ENCODE results near the gene HMG20A. TPM values are rescaled to one million over a fixed set of nuclear protein-coding genes. Genes with fewer than 3 reads are reported as not detected.
"Not testable (repeated sequence)": the region's sequence is repeated elsewhere in the genome, so short reads cannot be mapped to it uniquely, and the experiment has no call there.

The HMG20A gene
- total RNA-seq, 1 donor: 30.8 TPM

DNA sequence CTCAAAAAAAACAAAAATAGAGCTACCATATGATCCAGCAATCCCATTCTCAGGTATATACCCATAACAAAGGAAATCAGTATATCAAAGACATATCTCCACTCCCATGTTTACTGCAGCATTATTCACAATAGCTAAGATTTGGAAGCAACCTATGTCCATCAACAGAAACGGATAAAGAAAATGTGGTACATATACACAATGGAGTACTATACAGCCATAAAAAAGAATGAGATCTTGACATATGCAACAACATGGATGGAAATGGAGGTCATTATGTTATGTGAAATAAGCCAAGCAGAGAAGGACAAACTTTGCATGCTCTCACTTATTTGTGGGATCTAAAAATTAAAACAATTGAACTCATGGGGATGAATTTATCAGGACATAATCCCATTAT lies 20.4 kb upstream of the HMG20A start:
- Histone ChIP-seq H3K79me2 (ENCODE audit: insufficient read depth, low read length) (peaks cover 96% of the 10 kb centered on the region), H3K4me1 (ENCODE audit: insufficient read depth, low read length) (peaks cover 24% of the 10 kb centered on the region), H4K20me1 (ENCODE audit: insufficient read depth, low read length) (peaks cover 67% of the 10 kb centered on the region), H3K27ac (ENCODE audit: low read depth, low read length) (no peak overlapping the region), H2AFZ (ENCODE audit: low read length) (no peak overlapping the region), H3K4me2 (ENCODE audit: insufficient read depth, low read length) (no peak overlapping the region), H3K4me3 (ENCODE audit: insufficient read depth, low read length) (no peak overlapping the region), H3K27me3 (ENCODE audit: insufficient read depth, low read length) (no peaks in the 10 kb centered on the region), H3K36me3 (ENCODE audit: insufficient read depth, low read length) (no peaks in the 10 kb centered on the region), H3K9me3 (ENCODE audit: low read depth, low read length) (peaks cover 4% of the 10 kb centered on the region)
- TF ChIP-seq, protein P1, sequence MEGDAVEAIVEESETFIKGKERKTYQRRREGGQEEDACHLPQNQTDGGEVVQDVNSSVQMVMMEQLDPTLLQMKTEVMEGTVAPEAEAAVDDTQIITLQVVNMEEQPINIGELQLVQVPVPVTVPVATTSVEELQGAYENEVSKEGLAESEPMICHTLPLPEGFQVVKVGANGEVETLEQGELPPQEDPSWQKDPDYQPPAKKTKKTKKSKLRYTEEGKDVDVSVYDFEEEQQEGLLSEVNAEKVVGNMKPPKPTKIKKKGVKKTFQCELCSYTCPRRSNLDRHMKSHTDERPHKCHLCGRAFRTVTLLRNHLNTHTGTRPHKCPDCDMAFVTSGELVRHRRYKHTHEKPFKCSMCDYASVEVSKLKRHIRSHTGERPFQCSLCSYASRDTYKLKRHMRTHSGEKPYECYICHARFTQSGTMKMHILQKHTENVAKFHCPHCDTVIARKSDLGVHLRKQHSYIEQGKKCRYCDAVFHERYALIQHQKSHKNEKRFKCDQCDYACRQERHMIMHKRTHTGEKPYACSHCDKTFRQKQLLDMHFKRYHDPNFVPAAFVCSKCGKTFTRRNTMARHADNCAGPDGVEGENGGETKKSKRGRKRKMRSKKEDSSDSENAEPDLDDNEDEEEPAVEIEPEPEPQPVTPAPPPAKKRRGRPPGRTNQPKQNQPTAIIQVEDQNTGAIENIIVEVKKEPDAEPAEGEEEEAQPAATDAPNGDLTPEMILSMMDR (IDR thresholded peaks at IDR 0.05; ENCODE audit: extremely low read depth, low read depth, low read length): no peak
- no peak for DNase-seq (ENCODE audit: insufficient read length, low spot score, missing footprints)

DNA sequence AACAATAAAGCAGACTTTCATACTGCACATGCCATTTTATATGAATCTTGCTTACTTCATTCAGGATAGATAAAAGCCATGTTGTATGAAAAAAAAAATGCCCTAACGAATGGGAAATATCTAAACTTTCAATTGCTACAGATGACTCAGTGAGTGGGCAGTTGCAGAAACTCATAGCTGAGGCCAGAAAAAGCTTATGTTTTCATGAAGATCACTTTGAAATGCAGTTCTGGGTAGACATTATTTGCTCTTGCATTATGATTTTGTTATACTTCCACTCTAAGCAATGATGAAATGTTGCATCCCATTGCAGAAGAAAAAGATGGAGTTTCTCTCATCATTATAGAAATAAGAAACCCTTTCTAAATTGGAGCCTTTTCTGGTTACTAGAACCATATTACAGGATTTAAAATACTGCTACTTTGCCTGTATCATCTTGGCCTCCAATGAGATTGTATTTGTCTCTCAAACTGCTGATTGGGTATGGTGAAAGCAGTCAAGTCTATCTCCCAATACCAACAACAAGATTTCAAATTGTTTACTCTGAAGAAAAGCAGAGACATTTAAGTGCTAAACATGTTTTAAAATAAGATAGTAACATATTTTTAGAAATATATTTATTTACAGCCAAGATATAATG lies 17.8 kb upstream of the HMG20A start:
- Histone ChIP-seq H3K4me3 (ENCODE audit: insufficient read depth, low read length) (peak overlapping the region; percentile 6), H3K4me1 (ENCODE audit: insufficient read depth, low read length) (peaks cover 24% of the 10 kb centered on the region), H3K9me3 (ENCODE audit: low read depth, low read length) (peaks cover 4% of the 10 kb centered on the region), H3K27ac (ENCODE audit: low read depth, low read length) (peak overlapping the region; percentile 67), H3K79me2 (ENCODE audit: insufficient read depth, low read length) (peaks cover 96% of the 10 kb centered on the region), H4K20me1 (ENCODE audit: insufficient read depth, low read length) (peaks cover 66% of the 10 kb centered on the region), H3K27me3 (ENCODE audit: insufficient read depth, low read length) (no peaks in the 10 kb centered on the region), H3K36me3 (ENCODE audit: insufficient read depth, low read length) (no peaks in the 10 kb centered on the region), H2AFZ (ENCODE audit: low read length) (no peak overlapping the region), H3K4me2 (ENCODE audit: insufficient read depth, low read length) (peak overlapping the region; percentile 59)
- TF ChIP-seq, protein P1 (IDR thresholded peaks at IDR 0.05; ENCODE audit: extremely low read depth, low read depth, low read length): no peak
- DNase-seq (ENCODE audit: insufficient read length, low spot score, missing footprints): peak; percentile 55

DNA sequence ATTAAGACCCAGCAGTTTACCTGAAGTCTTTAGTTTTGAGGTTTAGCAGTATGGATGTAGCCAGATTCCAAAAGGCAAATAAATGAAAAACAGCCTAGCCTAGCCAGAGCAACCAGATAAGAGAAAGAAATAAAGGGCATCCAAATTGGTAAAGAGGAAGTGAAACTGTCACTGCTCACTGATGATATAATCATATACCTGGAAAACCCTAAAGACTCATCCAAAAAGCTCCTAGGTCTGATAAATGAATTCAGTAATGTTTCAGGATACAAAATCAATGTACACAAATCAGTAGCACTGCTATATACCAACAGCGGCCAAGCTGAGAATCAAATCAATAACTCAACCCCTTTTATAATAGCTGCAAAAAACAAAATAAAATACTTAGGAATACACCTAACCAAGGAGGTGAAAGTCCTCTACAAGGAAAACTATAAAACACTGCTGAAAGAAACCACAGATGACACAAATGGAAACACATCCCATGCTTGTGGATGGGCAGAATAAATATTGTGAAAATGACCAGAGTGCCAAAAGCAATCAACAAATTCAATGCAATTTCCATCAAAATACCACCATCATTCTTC lies 14.4 kb upstream of the HMG20A start:
- not testable (repeated sequence) for H3K9me3 ChIP-seq (ENCODE audit: low read depth, low read length); H3K4me2 ChIP-seq (ENCODE audit: insufficient read depth, low read length); DNase-seq (ENCODE audit: insufficient read length, low spot score, missing footprints); H2AFZ ChIP-seq (ENCODE audit: low read length); H3K27me3 ChIP-seq (ENCODE audit: insufficient read depth, low read length); H3K36me3 ChIP-seq (ENCODE audit: insufficient read depth, low read length); H3K4me3 ChIP-seq (ENCODE audit: insufficient read depth, low read length); H3K27ac ChIP-seq (ENCODE audit: low read depth, low read length)
- Histone ChIP-seq H3K4me1 (ENCODE audit: insufficient read depth, low read length) (peaks cover 32% of the 10 kb centered on the region), H3K79me2 (ENCODE audit: insufficient read depth, low read length) (peaks cover 97% of the 10 kb centered on the region), H4K20me1 (ENCODE audit: insufficient read depth, low read length) (peaks cover 70% of the 10 kb centered on the region)

DNA sequence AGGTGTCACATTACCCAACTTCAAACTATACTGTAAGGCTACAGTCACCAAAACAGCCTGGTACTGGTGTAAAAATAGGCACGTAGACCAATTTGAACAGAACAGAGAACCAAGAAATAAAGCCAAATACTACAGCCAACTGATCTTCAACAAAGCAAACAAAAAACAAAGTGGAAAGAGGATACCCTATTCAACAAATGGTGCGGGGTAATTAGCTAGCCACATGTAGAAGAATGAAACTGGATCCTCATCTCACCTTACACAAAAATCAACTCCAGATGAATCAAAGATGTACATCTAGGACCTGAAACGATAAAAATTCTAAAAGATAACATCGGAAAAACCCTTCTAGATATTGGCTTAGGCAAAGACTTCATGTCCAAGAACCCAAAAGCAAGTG lies 13.8 kb upstream of the HMG20A start:
- Histone ChIP-seq H3K27ac (ENCODE audit: low read depth, low read length) (no peak overlapping the region), H3K9me3 (ENCODE audit: low read depth, low read length) (no peaks in the 10 kb centered on the region), H3K4me3 (ENCODE audit: insufficient read depth, low read length) (no peak overlapping the region), H3K79me2 (ENCODE audit: insufficient read depth, low read length) (peaks cover 97% of the 10 kb centered on the region), H3K4me2 (ENCODE audit: insufficient read depth, low read length) (no peak overlapping the region), H3K27me3 (ENCODE audit: insufficient read depth, low read length) (no peaks in the 10 kb centered on the region), H4K20me1 (ENCODE audit: insufficient read depth, low read length) (peaks cover 75% of the 10 kb centered on the region), H3K36me3 (ENCODE audit: insufficient read depth, low read length) (no peaks in the 10 kb centered on the region), H2AFZ (ENCODE audit: low read length) (no peak overlapping the region), H3K4me1 (ENCODE audit: insufficient read depth, low read length) (peaks cover 32% of the 10 kb centered on the region)
- no peak for DNase-seq (ENCODE audit: insufficient read length, low spot score, missing footprints)
- TF ChIP-seq, protein P1 (IDR thresholded peaks at IDR 0.05; ENCODE audit: extremely low read depth, low read depth, low read length): no peak
